HCEC 1CT (cell line): ENCODE results near the gene MCC.
A peak's percentile ranks its signal among the peaks of the same experiment; 100 is the strongest.

ENCODE experiments used
- DNase-seq: peaks from one replicate; pipeline ENCODE4 v3.0.0-alpha.2; 2017

Gene MCC

GRCh38 chr5:113358696-113359095, 129.6 kb downstream of the MCC start:
- DNase-seq: no peak

GRCh38 chr5:113357696-113358476, 130.4 kb downstream of the MCC start:
- no peak for DNase-seq

- no peak for DNase-seq
These were observed 131.8 kb downstream of the MCC start for GRCh38 chr5:113356487-113356886.

DNA sequence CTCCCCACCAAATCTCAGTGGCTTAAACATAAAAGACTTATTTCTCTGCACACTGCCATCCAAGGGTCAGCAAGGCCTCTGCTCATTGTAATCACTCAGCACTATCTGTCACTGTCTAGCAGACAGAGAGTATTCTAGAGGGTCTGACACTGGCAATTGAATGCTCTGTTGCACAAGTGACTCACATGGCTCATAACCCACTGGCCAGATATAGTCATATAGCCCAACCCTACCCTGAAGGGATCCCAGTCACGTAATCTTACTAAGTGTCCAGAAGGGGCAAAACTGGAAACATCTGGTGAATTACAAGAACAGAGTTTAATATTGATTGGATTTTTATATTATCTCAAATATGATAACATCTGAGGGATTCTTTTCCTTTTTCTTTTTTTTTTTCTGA, 134.2 kb downstream of the MCC start:
- DNase-seq: no peak

DNA sequence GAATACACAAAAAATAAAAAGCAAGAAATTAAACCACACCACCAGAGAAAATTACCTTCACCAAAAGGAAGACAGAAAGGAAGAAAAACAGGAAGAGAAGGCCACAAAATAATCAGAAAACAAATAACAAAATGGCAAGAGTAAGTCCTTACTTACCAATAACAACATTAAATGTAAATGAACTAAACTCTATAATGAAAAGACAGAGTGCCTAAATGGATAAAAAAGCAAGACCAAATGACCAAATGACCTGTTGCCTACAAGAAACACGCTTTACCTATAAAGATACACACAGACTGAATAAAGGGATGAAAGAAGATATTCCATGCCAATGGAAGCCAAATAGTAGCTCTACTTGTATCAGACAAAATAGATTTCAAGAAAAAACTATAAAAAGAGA, 140.7 kb downstream of the MCC start:
- no peak for DNase-seq

- no peak for DNase-seq
These were observed 143.0 kb downstream of the MCC start for GRCh38 chr5:113344973-113345940.

DNA sequence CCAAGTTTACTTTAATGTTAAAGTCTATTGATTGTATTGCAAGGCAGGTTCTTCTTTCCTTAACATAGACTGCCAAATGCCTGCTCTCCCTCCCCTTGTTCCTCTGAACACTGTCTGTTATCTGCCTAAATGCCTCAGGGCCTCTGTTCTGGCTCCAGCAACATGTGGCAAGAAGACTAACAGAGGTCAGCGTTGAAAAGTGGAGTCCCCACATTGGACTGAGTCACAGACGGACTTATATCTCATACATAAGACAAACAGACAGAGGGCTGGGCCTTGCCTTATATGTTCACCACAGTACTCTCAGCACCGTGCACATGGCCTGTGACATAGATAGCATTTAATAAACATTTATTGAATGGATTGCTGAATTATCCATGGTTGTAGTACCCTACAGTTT, 144.9 kb downstream of the MCC start:
- DNase-seq: no peak

- no peak for DNase-seq
These were observed 147.7 kb downstream of the MCC start for GRCh38 chr5:113340537-113340936.

- peak; percentile 44 for DNase-seq
These were observed 149.6 kb downstream of the MCC start for GRCh38 chr5:113338628-113339027.

- peak; percentile 41 for DNase-seq
These were observed 150.5 kb downstream of the MCC start for GRCh38 chr5:113337515-113338415.

- DNase-seq: peak; percentile 73
These were observed 151.3 kb downstream of the MCC start for GRCh38 chr5:113336975-113337374.

- DNase-seq: no peak
These were observed 154.8 kb downstream of the MCC start for GRCh38 chr5:113333411-113333810.

GRCh38 chr5:113331209-113331551, 157.1 kb downstream of the MCC start:
- peak; percentile 66 for DNase-seq

- DNase-seq: peak; percentile 37
These were observed 157.6 kb downstream of the MCC start for GRCh38 chr5:113330533-113331208.

GRCh38 chr5:113329981-113330380, 158.3 kb downstream of the MCC start:
- DNase-seq: no peak

DNA sequence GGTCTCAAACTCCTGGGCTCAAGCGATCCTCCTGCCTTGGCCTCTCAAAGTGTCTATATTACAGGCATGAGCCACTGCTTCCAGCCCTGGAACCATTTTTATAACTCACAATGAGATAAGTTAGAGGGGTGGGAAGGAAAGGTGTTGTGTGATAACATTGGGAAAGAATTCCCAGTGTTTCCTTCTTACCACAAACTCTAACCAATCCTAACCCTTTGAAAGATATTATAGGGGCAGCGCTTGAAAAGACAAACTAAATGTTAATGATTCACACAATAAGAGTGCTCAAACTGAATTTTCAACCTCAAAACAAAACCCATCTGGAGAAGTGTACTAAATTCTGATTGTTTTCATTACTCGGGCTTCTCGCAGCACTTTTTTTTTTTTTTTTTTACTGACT, 163.2 kb downstream of the MCC start:
- DNase-seq: no peak

DNA sequence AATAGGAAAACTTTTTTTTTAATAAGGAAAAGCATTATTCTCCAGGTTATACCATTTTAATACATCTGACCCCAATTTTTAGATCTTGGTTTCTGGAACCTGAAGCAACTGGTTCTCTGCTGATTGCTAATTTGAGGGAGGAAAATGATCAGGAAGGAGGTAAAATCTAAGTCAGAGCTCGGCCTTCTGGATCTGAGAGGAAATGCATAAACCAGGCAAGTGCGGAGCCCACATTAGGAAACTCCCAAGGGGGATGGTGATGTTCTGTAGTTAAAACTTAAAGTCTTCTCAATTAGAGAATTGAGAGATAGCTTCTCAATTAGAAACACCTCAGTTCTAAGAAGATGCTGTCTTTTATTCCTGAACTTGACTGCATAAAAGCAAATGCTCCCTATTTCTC, 167.0 kb downstream of the MCC start:
- DNase-seq: no peak

- no peak for DNase-seq
These were observed 167.9 kb downstream of the MCC start for GRCh38 chr5:113320273-113320780.

DNA sequence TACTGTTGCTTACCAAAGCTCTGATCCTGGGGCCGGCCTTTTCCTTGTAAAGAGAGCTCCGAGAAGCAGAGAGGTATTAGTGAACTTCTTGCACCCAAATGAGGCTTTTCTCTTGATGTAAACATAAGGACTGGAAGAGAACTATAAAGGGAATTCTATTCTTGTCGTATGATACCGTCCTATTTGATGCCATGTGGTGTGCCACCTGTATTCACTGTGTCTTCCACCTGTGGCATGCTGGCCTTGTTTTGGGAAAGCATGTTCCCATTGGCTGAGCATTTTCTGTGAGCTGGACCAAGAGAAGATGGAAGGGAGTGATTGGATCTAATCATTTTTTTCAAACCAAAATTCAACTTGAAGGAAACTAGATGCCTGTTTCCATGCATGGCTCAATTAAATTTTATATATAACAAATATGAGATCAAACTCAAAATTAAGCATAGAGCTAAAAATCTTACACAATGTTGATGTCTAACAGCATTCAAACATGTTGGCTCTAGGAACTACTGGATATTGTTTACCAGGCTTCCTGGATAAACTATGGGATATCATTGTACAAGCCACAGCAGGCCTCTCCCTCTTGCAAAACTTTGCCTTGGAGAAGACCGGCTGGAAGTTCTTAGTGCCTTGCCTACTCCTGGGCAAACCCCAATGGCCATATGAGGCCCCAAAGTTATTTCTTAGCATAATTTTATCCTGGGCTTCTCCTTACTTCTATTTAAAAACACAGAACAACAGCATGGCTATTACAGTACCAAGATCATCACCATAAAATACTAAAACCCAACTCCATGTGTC, 168.8 kb downstream of the MCC start:
- DNase-seq: no peak

DNA sequence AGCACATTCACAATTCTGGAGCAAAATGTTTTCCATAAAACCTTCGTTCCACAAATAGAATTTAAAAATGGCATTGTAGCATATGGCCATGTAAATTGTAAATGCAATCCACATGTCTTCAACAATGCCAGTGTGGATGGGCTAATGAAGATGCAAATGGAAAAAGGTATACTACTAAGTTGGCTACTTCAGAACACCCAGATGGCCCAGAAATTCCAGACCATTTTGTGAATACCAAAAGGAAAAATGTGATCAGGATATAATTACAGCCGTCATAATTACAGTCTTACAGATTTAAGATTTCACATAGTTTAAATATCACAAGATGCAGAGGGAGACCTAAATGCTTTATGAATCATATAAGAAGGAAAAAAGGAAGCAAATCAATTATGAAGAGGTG, 170.6 kb downstream of the MCC start:
- DNase-seq: no peak

- DNase-seq: peak; percentile 29
These were observed 177.0 kb downstream of the MCC start for GRCh38 chr5:113311301-113311700.
